ENCODE results near the gene SLC16A3.
"Not testable (repeated sequence)": the region's sequence is repeated elsewhere in the genome, so short reads cannot be mapped to it uniquely, and the experiment has no call there.

SLC16A3 gene

DNA sequence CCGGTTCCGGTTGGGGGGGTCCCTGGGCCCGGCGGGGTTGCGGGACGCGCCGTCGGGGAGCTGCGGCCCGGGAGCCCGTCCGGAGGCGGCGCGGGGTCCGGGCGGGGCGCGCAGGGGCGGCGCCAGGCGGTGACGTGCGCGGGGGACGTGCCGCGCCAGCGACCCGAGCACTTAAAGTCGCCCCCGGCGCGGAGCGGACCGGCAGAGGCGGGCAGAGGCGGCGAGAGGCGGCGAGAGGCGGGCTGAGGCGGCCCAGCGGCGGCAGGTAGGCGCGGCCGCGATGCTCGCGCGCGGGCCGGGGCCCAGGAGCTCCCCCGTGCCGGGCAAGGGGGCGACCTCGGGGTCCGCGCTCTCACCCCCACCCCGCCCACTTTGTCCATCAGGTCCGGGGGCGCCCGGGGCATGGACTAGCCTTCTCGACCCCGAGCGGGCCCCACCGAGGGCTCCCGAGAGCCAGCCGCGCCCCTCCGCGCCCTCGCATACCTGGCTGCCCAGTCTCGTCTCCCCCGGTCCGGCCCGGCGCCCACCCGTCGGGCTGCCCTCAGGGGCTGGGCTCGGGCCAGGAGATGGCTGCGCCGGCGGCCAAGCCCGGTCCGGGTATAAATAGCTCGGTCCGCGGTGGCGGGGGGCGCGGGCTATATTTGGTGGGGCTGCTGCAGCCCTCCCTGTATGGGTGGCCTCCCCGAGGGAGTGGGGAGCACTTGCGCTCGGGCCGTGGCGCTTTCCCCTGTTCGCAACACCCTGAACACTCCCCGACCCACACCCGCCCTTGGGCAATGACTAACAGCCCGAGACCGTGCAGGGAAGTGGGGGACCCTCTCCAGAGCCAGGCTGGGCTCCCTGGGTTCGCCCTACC is at the start of gene SLC16A3:
Gene SLC16A3 (plus strand): TSS at position 201 of the 856 bp plus-strand sequence. CDS start 6,967 bp downstream, outside the sequence.
- peak; percentile 57 to 65 for DNase-seq (ENCODE audit: low read depth in 2 of 2)

DNA sequence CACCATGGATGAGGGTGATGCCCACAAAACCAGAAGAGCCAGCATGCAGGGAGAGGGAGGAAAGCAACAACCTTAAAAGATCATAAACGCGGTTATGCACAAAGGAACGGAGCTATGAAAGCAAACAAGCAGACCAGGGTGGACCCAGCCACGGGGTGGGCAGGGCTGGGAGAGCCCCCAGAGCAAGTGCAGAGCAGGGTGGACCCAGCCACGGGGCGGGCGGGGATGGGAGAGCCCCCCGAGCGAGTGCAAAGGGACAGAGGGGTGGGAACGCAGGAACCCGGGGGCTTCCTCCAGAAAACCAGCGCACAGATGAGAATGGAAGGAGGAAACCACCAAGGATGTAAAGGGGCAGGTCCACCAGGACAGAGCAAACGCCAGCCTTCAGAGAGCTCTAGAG is 49.4 kb upstream of the SLC16A3 start:
- no peak for DNase-seq (ENCODE audit: low read depth in 2 of 2)

DNA sequence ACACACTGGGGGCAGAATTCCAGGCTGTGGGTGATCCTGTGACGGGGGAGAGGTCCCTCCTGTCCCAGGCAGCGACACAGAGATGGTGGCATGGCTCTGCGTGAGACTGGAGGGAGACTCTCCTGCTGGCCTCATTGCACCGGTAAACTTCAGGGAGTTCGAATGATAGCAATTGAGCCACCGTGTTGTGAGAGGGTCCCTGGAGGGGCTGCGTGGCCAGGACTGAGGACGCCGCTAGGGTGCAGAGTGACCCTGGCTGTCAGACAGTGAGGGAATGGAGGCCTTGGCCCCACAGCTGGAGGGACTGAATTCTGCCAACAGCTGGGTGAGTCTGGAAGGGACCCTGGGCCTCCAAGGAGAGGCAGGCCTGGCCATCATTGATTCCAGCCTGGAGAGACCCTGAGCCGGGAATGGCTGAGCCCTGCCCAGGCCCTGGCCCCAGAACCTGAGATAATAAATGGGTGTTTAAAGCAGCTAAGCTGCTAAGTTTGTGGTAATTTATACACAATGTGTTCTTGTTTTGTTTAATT is 48.8 kb upstream of the SLC16A3 start:
- DNase-seq (ENCODE audit: low read depth in 2 of 2) = no peak

DNA sequence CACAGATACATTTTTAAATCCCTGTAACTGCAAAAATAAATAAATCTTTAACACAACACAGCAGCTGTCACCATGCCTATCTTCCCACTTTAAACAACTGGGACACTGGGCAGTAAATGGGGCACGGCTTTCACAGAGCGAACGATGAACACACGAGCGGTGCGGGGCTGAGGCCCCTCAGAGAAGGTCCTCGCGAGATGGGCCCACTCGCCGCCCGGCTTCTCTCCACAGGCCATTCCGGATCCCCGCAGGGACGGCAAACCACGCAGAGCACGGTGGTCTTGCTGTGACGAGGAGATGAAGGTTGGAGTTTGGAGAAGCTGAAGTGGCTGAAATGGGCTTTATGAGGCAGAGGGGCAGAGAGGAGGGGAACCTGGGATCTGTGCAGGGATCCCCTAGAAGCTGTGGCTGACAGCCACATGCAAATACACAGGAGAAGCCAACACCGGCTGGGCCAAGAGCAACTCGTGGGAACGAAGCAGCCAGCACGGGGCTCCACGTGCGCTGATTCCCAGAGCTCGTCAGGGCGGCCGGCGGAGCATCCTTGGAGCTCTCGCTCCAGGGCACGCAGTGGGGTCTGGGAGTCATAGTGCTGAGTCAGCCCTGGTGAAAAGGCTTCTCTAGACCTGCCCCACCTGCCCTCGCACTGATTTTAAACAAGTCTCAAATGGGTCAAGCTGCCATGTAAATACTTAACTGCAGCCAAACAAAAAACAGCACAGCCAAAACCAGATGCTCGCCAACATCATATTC is 47.9 kb upstream of the SLC16A3 start:
- no peak for DNase-seq (ENCODE audit: low read depth in 2 of 2)

DNA sequence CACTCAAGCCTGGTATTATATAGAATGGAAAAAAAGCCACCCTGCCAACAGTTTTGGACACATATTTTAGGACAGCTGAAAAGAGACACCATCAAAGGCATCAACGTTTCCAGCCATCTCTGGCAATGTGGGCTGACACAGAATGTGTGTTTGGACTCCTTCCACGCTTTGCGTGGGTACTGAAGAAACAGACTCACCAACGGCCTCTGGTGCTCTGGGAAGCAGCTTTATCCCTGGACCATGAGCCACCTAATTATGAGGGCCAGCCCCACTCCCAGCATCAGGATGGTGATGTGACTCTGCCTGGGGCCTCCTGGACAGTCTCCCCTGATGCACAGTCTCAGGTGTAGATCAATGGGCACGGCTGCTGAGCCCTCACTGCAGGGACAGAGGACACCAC is 44.1 kb upstream of the SLC16A3 start:
- no peak for DNase-seq (ENCODE audit: low read depth in 2 of 2)

DNA sequence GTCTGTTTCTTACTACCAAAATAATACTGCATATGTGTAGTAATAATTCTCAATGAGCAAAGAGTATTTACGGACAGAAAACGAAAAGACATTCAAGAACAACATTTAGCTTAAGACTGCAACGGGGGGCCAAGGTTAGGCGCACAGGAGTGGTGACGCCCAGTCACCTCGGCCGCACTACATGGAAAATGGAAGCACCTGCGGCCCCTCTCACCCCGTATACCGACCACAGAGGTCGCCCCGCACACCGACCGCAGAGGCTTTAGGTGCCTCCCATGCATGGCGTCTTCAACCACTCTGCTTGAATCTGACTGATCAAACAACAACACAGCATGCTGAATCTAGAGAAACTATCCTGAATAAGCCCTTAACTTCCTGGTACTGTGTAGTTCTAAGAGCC is 42.6 kb upstream of the SLC16A3 start:
- DNase-seq (ENCODE audit: low read depth in 2 of 2) = no peak

DNA sequence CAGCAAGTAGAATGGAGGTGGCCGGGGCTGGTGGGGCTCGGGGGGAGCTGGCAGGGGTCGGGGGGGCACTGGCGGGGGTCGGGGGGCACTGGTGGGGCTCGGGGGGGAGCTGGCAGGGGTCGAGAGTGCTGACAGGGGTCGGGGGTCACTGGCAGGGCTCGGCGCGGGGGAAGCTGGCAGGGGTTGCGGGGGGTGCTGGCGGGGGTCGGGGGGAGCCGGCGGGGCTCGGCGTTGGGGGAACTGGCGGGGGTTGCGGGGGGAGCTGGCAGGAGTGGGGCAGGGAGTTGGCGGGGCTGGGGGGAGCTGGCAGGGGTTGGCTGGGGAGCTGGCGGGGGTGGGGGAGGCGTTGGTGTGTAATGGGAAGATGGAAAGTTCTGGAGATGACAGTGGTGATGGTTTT is 41.3 kb upstream of the SLC16A3 start:
- DNase-seq (ENCODE audit: low read depth in 2 of 2) = no peak

DNA sequence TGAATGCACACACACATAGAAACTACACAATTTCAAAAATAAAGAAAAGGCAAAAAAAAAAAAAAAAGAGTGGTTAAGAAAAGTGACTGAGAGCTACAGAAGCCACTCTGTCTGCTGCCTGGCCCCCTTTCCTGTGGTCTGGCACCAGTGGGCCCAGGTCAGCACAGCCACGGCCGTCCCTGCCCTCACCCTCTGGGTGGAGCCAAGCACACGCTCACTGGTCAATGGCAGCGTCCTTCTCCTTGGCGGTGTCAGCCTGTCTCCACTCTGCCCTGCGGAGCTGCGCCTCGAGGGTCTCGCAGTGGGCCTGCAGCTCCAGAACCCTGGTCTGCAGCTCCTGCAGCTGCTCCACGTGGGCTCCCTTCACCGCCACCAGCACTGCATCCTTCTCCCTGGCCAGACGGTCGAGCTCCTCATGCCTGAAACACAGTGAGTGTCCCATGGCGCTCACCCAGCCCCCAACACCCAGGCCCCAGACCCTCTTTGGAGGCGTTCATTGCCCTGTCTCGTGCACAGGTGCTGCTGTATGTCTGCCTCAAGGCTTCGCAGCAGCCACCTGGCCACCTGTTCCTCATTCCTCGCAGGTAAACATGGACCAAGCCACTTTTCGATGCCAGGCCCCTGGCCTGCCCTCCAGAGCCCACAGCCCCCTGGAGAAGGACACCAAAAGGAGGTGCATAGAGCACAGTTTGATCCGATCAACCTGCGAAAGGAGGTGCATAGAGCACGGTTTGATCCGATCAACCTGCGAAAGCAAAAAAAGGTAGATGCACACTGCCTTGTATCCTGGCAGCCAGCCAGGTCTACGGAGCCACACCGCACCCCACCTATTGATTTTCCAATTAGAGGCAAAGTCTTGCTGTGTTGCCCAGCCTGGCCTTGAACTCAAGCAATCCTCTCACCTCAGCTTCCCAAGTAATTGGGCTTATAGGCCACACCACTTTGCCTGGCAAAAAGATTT is 40.6 kb upstream of the SLC16A3 start:
- DNase-seq (ENCODE audit: low read depth in 2 of 2) = no peak

DNA sequence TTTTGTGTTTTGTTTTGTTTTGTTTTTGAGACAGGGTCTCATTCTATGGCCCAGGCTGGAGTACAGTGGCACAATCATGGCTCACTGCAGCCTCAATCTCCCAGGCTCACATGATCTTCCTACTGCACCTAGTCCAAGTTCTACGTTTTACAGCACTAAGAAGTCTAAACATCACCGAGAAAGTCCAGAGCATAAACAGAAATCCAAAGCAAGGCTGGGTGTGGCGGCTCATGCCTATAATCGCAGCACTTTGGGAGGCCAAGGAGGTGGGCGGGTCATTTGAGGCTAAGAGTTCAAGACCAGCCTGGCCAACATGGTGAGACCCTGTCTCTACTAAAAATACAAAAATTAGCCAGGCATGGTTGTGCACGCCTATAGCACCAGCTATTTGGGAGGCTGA is 35.8 kb upstream of the SLC16A3 start:
- not testable (repeated sequence) for DNase-seq (ENCODE audit: low read depth in 2 of 2)

DNA sequence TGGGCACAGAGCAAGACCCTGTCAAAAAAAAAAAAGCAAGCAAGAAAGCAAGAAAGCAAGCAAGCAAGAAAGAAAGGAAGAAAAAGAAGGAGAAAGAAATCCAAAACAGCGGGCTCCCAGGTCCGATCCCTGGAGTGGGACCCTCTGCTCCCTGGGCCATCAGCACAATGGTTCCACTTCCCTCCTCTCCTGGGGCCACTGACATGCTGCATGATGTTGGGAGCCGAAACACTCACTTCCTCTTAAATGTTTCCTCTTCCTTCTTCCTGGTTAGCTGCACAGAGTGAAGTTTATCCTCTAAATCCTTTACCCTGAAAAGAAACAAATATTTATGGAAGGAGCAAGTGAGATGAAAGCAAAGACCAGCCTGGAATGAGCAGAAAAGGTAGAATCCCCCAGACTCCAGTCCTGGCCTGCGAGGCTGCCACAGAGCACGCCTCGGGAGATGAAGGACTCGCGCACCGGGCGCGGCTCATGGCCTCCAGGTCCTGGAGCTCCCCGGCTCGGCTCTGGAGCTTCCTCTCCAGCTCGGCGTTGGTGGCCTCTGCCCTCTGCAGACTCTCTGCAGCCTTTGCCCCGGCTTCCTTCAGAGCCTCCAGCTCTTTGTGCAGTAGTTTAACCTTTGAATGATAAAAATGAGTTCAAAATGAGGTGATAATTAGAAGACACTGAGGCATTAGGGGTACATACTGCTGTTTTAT is 35.2 kb upstream of the SLC16A3 start:
- no peak for DNase-seq (ENCODE audit: low read depth in 2 of 2)

DNA sequence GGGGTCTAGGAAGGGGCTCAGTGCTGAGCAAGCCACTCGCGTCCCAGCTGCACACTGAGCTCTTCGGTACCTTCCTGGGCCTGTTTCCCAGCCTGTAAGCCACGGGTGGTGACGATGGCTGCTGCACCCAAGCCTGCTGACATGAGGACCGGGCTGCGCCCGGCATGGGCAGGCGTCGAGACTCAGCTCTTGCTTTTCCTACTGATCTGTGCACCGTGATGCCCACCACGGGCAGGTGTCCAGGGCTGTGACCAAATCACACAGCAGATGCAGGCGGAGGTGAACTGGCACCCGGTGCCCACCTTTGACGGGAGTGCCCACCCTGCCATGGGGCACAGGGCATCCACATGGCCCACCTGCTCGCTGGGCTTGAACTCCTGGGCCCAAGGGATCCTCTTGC is 34.1 kb upstream of the SLC16A3 start:
- DNase-seq (ENCODE audit: low read depth in 2 of 2) = no peak

DNA sequence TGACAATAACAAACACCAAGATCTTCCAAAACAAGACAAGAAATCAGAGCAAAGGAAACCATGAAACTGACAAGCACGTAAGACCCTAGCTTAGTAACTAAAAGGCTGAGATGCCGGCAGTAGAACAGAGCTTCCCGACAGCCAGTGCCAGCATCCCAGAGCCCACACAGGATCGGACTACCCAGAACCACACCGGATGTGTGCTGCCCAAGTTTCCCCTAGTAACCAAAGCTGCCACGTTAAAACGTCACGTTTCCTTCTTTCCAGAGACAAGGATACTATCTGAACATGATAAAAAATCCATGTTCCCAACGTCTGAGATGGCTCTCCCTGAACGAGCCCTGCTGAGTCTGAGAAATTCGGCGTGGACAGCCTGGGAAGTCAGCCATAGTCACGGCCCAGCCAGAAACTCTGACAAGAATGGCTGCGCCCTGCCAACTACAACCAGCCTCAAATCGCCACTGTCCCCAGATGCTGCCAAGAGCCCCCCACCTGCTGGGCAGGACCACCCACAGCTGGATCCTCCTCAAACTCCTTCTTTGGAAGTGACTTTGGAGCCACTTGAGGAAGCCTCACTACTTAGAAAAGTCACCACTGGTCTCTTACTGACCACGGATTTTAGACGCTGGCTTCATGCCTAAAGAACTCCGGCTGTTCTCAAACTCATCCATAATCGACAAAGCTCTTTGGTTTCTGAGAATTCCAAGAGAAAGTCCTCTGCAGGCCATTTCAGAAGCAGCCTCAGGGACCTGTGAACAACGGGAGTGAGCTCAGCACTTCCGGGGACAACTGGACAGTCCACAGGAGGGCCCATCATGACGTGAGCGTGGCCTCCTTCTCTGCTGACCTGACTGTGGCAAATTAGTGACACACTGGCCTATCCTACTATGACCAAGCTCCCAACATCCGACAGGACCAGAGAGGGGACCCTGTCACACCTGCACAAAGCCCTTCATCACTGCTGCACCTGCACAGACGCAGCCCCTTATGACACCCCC is 32.9 kb upstream of the SLC16A3 start:
- DNase-seq (ENCODE audit: low read depth in 2 of 2) = no peak

DNA sequence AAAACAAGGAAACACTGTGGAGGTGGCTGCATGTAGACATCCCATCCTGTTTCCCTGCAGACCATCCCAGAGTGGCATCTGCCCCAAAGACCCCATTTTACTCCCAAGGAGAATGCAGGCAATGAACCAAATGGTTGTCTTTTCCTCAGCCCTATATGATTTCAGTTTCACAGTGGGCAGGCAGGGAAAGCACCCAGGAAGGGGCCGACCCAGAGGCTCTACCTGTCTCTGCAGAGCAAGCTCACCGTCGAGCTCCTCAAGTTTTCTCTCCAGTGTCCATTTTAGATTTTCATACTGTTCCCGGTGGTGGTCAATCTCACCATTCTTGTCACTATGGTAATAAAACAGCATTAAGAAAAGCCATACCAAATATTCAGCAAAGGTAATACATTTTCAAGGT is 30.8 kb upstream of the SLC16A3 start:
- no peak for DNase-seq (ENCODE audit: low read depth in 2 of 2)

DNA sequence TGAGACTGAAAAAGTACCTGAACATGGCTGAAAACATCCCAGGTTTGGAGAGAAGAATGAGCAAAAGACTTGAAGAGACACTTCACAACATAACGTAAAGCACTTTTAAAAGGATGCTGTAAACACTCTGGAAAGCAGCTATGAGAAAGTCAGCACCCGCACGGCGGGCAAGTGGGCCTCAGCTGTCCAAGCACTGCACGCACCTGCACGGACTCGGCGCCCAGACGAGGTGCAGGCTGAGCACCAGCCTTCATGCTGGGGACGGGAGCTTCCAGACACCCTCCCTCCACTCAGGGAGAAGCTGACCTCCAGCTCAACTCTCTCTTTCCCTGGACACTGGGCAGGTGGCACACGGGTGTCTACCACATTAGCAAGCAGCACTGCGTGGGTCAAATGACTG is 29.3 kb upstream of the SLC16A3 start:
- DNase-seq (ENCODE audit: low read depth in 2 of 2) = no peak

DNA sequence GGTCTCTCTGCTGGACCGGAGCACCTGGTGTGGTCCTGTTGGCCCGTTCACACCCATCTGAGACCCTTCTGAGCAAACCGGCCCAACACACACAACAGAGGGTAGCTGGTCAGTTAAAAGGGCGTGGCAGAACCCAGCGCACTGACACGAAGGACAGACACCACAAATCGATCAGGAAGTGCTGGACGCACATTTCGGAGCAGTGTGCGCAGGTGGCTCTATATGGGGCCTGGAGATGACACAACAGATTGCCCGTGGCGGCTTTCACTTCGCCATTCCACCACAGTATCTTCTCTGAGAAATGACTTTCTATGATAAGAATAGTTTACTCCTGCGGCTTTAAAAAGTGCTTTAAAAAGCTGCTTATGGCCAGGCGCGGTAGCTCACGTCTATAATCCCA is 28.7 kb upstream of the SLC16A3 start:
- no peak for DNase-seq (ENCODE audit: low read depth in 2 of 2)

DNA sequence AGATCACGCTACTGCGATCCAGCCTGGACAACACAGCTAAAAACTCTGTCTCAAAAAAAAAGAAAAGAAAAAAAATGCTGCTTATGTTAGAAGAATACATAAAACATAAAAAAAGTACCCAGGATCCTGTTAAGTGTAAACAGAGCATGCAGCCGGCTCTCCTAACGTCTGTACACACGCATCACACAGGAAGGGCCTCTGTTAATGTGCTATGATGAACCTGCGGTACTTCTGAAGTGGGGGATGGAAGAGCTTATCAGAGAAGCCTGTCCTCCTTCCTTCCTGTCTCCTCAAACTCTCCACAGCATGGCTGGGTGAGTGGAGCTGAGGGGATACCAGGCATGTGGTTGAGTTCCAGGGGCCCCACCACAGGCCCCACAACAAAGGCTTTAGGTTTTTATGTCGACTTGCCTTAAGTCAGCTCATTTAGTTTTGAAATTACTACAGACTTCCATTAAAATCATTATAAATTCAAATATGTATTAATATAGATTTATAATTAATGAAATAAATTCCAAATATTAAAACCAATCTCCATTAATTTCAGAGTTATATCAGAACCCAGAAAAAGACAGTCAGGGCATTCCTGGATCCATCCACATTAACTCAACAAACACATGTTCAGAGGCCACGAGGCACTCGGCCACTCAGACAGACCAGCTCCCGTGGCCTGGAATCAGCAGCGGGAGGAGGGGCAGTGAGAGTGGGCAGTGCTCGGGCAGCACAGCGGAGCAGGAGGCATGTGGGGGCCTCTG is 27.9 kb upstream of the SLC16A3 start:
- DNase-seq (ENCODE audit: low read depth in 2 of 2) = peak; percentile 65 to 68

DNA sequence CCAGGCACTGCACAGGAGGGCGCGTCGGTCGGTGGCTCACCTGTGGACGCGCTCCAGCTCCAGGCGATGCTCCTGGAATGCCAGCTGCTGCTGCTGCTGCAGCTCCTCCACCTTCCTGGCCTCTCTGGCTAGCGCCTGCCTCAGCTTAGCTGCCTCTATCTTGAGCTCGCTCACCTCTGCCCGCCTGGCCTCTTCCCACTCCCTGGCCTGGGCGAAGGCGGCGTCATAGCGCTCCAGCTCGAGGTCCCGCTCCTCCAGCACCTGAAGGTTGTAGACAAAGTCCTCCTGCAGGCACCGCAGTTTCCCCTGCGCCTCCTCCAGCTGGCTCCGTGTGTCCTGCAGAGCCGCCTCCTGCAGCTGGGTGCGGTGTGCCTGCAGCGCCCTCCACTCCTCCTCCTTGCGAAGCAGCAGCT is 27.3 kb upstream of the SLC16A3 start:
- no peak for DNase-seq (ENCODE audit: low read depth in 2 of 2)

DNA sequence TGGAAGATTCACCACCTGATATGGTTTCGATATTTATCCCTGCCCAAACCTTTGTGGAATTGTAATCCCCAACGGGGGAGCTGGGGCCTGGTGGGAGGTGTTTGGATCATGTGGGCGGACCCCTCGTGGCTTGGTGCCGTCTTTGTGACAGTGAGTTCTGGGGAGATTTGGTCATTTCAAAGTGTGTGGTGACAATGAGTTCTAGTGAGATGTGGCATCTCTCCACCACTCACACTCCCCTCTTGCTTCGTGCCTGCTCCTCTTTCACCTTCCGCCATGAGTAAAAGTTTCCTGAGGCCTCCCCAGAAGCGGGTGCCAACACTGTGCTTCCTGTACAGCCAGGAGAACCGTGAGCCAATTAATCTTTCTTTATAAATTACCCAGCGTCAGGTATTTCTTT is 25.9 kb upstream of the SLC16A3 start:
- DNase-seq (ENCODE audit: low read depth in 2 of 2) = peak in 1 of 2 donors; percentile 35

DNA sequence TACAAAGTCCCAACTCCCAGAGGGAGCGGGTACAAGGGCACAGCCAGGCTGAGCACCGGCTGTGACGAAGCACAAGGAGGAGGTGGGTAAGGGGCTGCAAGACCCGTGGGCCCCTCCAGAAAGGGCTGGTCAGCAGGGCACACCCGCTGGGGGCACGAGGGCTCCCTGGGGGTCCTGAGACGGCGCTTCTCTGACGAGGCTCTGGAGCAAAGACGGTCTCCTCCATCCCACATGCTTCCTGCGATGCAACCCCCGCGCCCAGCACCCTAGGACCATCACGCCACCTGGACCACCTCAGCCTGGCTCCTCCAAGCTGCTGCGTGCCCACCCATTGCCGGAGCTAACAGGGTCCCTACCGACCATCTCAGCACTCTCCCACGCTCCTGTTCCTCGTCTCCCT is 24.9 kb upstream of the SLC16A3 start:
- DNase-seq (ENCODE audit: low read depth in 2 of 2) = no peak
